ENCODE data around the gene SART3. TPM values are rescaled to one million over a fixed set of nuclear protein-coding genes. Genes with fewer than 3 reads are reported as not detected.
A peak's percentile ranks its signal among the peaks of the same experiment; 100 is the strongest.

Gene SART3
- total RNA-seq, 1 donor from 2014 or later: 72.6 TPM

GRCh38 chr12:108519558-108519957, 41.4 kb downstream of the SART3 start:
- no peak overlapping the region for H3K4me3 Mint-ChIP-seq (ENCODE audit: unreplicated experiment)
- TF ChIP-seq CTCF (IDR thresholded peaks at IDR 0.05; ENCODE audit: partially characterized antibody, unreplicated experiment): no peak
- peaks cover 3% of the 10 kb centered on the region for H3K9me3 Mint-ChIP-seq (ENCODE audit: unreplicated experiment)
- H3K4me1 Mint-ChIP-seq (ENCODE audit: low read depth, unreplicated experiment): no peaks in the 10 kb centered on the region
- H3K36me3 Mint-ChIP-seq (ENCODE audit: unreplicated experiment): no peaks in the 10 kb centered on the region
- H3K27me3 Mint-ChIP-seq (ENCODE audit: unreplicated experiment): peaks cover 3% of the 10 kb centered on the region
- no peak for DNase-seq
- no peak overlapping the region for H3K27ac Mint-ChIP-seq (ENCODE audit: unreplicated experiment)

- no peak for DNase-seq
- no peak for TF ChIP-seq CTCF (IDR thresholded peaks at IDR 0.05; ENCODE audit: partially characterized antibody, unreplicated experiment)
- Mint-ChIP-seq H3K27ac (ENCODE audit: unreplicated experiment) (no peak overlapping the region), H3K36me3 (ENCODE audit: unreplicated experiment) (no peaks in the 10 kb centered on the region), H3K4me1 (ENCODE audit: low read depth, unreplicated experiment) (no peaks in the 10 kb centered on the region), H3K27me3 (ENCODE audit: unreplicated experiment) (peaks cover 3% of the 10 kb centered on the region), H3K4me3 (ENCODE audit: unreplicated experiment) (no peak overlapping the region), H3K9me3 (ENCODE audit: unreplicated experiment) (peaks cover 3% of the 10 kb centered on the region)
Observed at GRCh38 chr12:108518716-108519496, 42.1 kb downstream of the SART3 start.

GRCh38 chr12:108518101-108518715, 42.8 kb downstream of the SART3 start:
- Mint-ChIP-seq H3K4me1 (ENCODE audit: low read depth, unreplicated experiment) (no peaks in the 10 kb centered on the region), H3K36me3 (ENCODE audit: unreplicated experiment) (no peaks in the 10 kb centered on the region), H3K27ac (ENCODE audit: unreplicated experiment) (no peak overlapping the region), H3K9me3 (ENCODE audit: unreplicated experiment) (peaks cover 3% of the 10 kb centered on the region), H3K4me3 (ENCODE audit: unreplicated experiment) (no peak overlapping the region), H3K27me3 (ENCODE audit: unreplicated experiment) (peaks cover 3% of the 10 kb centered on the region)
- no peak for TF ChIP-seq CTCF (IDR thresholded peaks at IDR 0.05; ENCODE audit: partially characterized antibody, unreplicated experiment)
- no peak for DNase-seq

- no peaks in the 10 kb centered on the region for H3K36me3 Mint-ChIP-seq (ENCODE audit: unreplicated experiment)
- H3K4me3 Mint-ChIP-seq (ENCODE audit: unreplicated experiment): peak overlapping the region; percentile 9
- H3K27me3 Mint-ChIP-seq (ENCODE audit: unreplicated experiment): peaks cover 3% of the 10 kb centered on the region
- TF ChIP-seq CTCF (IDR thresholded peaks at IDR 0.05; ENCODE audit: partially characterized antibody, unreplicated experiment): no peak
- peak overlapping the region; percentile 6 for H3K27ac Mint-ChIP-seq (ENCODE audit: unreplicated experiment)
- no peaks in the 10 kb centered on the region for H3K4me1 Mint-ChIP-seq (ENCODE audit: low read depth, unreplicated experiment)
- H3K9me3 Mint-ChIP-seq (ENCODE audit: unreplicated experiment): peaks cover 3% of the 10 kb centered on the region
- DNase-seq: no peak
Observed at GRCh38 chr12:108517288-108518100, 43.5 kb downstream of the SART3 start.

All from glutamatergic neuron (in vitro differentiated cells).